ENCODE results near the gene WNK1.
A peak's percentile ranks its signal among the peaks of the same experiment; 100 is the strongest.

The WNK1 gene

DNA sequence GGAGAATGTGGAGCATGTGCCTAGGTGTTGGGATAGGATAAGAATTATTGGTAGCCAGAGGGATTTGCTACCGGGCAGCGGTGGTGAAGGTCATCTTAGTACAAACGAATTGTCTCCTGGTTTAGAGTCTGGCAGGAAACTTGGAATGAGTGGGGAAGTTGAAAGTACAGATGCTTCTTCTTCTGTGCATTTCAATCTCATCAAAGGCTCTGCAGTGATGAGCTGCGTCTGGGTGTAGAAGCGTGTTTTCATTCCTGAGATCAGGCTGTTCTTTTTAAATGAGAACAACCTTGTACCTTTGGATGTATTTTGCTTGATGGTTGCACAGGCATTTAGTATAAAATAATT is 2.1 kb downstream of the WNK1 start:
- H3K4me3 ChIP-seq (replicated peaks; ENCODE audit: low read depth, low read length) = peak overlapping the region; percentile 87
- peak; percentile 20 for DNase-seq (ENCODE audit: low read depth)
- TF ChIP-seq, protein P1, sequence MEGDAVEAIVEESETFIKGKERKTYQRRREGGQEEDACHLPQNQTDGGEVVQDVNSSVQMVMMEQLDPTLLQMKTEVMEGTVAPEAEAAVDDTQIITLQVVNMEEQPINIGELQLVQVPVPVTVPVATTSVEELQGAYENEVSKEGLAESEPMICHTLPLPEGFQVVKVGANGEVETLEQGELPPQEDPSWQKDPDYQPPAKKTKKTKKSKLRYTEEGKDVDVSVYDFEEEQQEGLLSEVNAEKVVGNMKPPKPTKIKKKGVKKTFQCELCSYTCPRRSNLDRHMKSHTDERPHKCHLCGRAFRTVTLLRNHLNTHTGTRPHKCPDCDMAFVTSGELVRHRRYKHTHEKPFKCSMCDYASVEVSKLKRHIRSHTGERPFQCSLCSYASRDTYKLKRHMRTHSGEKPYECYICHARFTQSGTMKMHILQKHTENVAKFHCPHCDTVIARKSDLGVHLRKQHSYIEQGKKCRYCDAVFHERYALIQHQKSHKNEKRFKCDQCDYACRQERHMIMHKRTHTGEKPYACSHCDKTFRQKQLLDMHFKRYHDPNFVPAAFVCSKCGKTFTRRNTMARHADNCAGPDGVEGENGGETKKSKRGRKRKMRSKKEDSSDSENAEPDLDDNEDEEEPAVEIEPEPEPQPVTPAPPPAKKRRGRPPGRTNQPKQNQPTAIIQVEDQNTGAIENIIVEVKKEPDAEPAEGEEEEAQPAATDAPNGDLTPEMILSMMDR (IDR thresholded peaks at IDR 0.05; ENCODE audit: low read length, missing control alignments) = no peak

DNA sequence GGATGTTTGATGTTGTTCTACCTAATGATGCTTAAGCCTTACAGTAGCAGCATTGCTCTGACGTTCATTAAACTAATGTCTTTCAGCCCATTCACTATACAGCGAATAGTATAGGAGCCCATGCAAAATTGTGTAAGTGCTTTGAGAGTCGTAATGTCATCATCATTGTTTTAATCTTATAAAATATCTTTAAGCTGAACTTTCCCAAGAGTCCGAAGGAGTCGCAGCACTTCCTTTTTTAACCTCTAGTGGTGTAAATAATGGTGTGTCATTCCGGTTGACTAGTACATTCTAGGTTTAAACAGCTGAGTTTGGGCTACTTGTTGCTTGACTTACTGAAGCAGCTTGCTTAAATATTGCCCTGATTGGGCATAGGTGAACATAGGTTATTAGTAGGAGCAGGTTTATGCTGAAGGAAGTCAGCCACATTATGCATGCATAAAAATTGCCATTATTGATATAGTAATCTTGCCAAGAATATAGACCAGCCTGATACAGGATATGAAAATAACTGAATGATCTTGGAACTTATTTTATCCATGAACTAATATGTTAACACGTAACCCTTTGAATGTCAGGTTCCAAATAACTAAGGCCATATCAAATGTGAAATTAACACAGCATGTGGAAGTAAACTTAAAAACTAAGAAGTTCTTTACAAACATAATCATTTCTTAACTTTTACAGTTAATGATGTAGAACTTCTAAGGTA is 2.6 kb downstream of the WNK1 start:
- TF ChIP-seq, protein P1 (IDR thresholded peaks at IDR 0.05; ENCODE audit: low read length, missing control alignments) = peak; percentile 55
- H3K4me3 ChIP-seq (replicated peaks; ENCODE audit: low read depth, low read length) = peak overlapping the region; percentile 87
- peak; percentile 75 for DNase-seq (ENCODE audit: low read depth)

DNA sequence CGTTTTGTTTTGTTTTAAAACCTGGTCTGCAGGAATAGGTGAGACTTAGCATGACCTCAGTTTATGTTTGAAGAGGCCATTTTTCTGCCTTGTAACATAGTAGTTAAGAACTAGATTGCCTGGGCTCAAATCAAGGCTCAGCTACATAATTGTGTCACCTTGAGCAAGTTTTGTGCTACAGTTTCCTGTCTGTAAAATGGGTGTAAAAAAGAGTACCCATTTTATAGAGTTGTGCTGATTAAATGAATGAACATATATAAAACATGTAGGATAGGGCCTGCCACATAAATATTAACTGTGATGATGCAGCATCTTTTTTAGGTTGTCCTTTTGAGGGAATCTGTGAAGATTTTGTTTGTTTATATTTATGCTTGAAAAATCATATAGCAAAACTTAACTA is 7.2 kb downstream of the WNK1 start:
- TF ChIP-seq, protein P1 (IDR thresholded peaks at IDR 0.05; ENCODE audit: low read length, missing control alignments) = no peak
- DNase-seq (ENCODE audit: low read depth) = no peak
- no peak overlapping the region for H3K4me3 ChIP-seq (replicated peaks; ENCODE audit: low read depth, low read length)

DNA sequence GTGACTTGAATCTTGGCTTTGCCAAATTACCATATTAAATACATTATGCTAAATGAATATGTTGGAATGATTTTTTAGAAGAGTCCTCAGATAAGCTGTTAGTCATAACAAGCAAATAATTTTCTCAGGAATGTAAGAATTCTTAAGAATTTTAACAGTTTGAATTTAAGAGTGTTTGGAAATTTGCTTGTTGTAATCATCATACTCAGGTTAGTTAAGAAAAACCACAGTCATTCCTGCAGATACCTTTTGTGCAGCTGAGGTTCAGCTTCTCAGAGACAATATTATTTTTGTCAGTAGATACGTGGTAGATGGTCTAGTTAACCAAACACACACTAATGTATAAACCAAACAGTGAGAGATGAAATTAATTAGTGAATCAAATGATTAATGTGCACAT is 8.9 kb downstream of the WNK1 start:
- TF ChIP-seq, protein P1 (IDR thresholded peaks at IDR 0.05; ENCODE audit: low read length, missing control alignments) = no peak
- DNase-seq (ENCODE audit: low read depth) = no peak
- no peak overlapping the region for H3K4me3 ChIP-seq (replicated peaks; ENCODE audit: low read depth, low read length)

DNA sequence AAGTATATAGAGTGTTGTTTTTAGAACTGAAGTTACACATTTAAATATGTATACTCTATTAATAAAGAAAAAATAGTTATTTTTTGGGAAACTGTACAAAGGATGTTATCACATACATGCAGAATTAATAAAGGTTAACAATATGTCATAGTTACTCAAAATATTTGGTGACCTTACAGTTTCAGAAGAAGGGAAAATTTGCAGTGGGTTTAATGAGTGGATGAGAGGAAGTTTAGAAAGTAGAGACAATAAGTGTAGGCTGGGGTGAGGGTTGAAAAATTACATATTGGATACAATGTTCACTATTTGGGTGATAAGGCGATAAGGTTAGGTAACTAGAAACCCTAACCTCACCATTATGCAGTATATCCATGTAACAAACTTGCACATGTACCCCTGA is 13.5 kb downstream of the WNK1 start:
- no peak for DNase-seq (ENCODE audit: low read depth)
- TF ChIP-seq, protein P1 (IDR thresholded peaks at IDR 0.05; ENCODE audit: low read length, missing control alignments) = no peak
- no peak overlapping the region for H3K4me3 ChIP-seq (replicated peaks; ENCODE audit: low read depth, low read length)

DNA sequence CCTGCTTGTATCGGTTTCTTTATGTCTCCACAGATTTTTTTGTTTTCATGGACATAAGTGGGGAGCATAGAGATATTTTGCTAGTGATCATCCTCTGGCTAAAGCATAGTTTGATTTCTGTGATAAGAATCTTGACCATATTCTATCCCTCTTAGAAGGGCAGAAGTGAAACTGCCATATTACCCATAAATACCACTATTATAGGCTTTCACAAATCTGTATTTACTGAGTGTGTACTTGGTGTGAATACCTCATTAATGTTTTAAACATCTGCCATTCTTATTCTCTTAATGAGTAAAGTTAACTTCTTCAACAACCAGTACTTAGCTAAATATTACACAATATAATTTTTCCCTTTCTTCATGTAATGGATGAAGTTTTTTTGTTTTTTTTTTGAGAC is 16.1 kb downstream of the WNK1 start:
- no peak for DNase-seq (ENCODE audit: low read depth)

More for the DNA sequence above, 16.1 kb downstream of the WNK1 start:
- H3K4me3 ChIP-seq (replicated peaks; ENCODE audit: low read depth, low read length) = no peak overlapping the region
- TF ChIP-seq, protein P1 (IDR thresholded peaks at IDR 0.05; ENCODE audit: low read length, missing control alignments) = no peak
